Peyer's patch (tissue), 4 donors: ENCODE data around the gene SACM1L.

Experiments
- CTCF ChIP-seq, 6 experiments: fragments of 450-650 bp in 4 of 6; fragments of 200-600 bp in 2 of 6; sonication (generic) in 1 of 6; IDR thresholded peaks; one replicate each; pipeline ENCODE4 v1.5.1; 2017 to 2019; ENCODE audit warnings: antibody characterized with exemption in 6 of 6, mild to moderate bottlenecking in 3 of 6, moderate library complexity in 1 of 6
- POLR2A ChIP-seq, 2 donors: fragments of 450-650 bp; IDR thresholded peaks; one replicate each; pipeline ENCODE4 v1.5.1; 2017; ENCODE audit warnings: antibody characterized with exemption in 2 of 2, mild to moderate bottlenecking in 2 of 2, moderate library complexity in 2 of 2

- TF ChIP-seq POLR2A (IDR thresholded peaks at IDR 0.05) (no peak), CTCF (IDR thresholded peaks at IDR 0.05) (no peak)
Measured at GRCh38 chr3:45687828-45688193, 1.4 kb upstream of the SACM1L start.
